Activated CD8-positive, alpha-beta memory T cell treated with anti-CD3 and anti-CD28 coated beads, Interleukin-2, amount 10 ng/mL, durations not matched to agents 7 days and 5 days (primary cell): ENCODE data around the gene ADCYAP1R1. TPM values are rescaled to one million over a fixed set of nuclear protein-coding genes. Genes with fewer than 3 reads are reported as not detected.
A peak's percentile ranks its signal among the peaks of the same experiment; 100 is the strongest.

Experiments used
- ATAC-seq: fragments of 150-1000 bp; cut with Tn5 transposase; one replicate; pipeline ENCODE4 v1.10.0; 2021; ENCODE audit warnings: moderate library complexity
- CTCF ChIA-PET: fragments of 350-600 bp; sonication (Branson Sonifier 250); formaldehyde crosslinking; loops from one replicate; lab custom pipeline; 2021; ENCODE audit warnings: antibody characterized with exemption; lab: Charles Lee
- DNase-seq: peaks from one replicate; pipeline ENCODE4 v3.0.0-alpha.2; 2020
- H3K27ac Mint-ChIP-seq: one replicate; pipeline ENCODE4 v1.8.0; 2021; ENCODE audit warnings: mild to moderate bottlenecking, mixed read lengths
- H3K27me3 Mint-ChIP-seq: one replicate; pipeline ENCODE4 v1.8.0; 2021; ENCODE audit warnings: mixed read lengths
- H3K36me3 Mint-ChIP-seq: one replicate; pipeline ENCODE4 v1.8.0; 2021; ENCODE audit warnings: mild to moderate bottlenecking, mixed read lengths
- H3K4me1 Mint-ChIP-seq: one replicate; pipeline ENCODE4 v1.8.0; 2021; ENCODE audit warnings: mixed read lengths
- H3K4me3 Mint-ChIP-seq: one replicate; pipeline ENCODE4 v1.8.0; 2021; ENCODE audit warnings: mild to moderate bottlenecking, moderate library complexity, mixed read lengths
- H3K9me3 Mint-ChIP-seq: one replicate; pipeline ENCODE4 v1.8.0; 2022; ENCODE audit warnings: low read depth, mixed read lengths
- total RNA-seq, 2 experiments: library from RNA; stranded (reverse); gene quantifications; one replicate each; pipeline ENCODE4 v1.2.3, GENCODE V29; 2021

Gene ADCYAP1R1
- not detected for total RNA-seq

DNA sequence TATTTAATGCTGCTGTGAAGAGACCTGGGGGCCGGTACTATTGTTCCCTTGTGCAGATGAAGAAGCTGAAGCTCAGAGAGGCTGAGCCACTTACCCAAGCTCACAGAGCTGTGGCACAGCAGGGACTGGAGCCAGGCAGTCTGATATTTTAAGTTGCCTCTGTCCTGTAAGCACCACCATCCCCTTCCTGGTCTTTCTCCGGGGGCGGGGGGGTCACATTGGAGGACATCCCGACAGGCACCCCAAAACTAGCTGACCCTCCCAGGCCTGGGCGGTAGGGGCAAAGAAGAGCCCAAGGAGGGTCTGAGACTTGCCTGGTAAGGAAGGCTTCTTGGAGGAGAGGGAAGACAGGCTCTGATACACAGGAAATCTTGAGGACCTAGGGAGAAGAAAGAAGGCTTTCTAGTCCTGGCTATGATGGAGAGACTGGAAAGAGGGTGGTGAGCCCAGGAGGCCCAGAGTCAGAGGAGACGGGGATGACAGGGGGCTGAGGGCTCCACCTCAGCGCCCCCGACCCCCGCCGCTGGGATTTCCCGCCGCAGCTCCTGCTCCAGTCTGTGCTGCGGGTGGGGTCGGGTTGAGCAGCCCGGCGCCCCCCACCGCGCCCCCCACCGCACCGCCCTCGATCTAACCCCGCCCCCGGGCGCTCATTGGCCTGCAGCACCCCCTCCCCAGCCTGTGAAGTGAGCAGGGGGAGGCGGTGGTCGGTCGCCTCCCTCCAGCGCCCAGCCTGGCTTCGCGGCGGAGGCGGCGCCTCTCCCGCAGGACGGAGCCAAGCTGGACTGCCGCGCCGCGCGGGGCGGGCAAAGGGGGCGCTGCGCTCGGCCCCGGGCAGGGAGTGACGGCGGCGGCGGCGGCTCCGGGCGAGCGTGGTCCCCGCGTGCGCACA lies at the start of gene ADCYAP1R1:
TSS of gene ADCYAP1R1 (plus strand) at position 711 of the 889 bp plus-strand sequence. CDS start 10,957 bp downstream, outside the sequence.
- peak; percentile 23 for ATAC-seq
- CTCF ChIA-PET, result no interaction called here
- H3K27me3 Mint-ChIP-seq, result peaks cover 42% of the 10 kb centered on the region
- DNase-seq, result no peak
- H3K4me3 Mint-ChIP-seq, result no peak within 1 kb of the TSS
- H3K36me3 Mint-ChIP-seq, result no peaks in the 10 kb centered on the region
- H3K9me3 Mint-ChIP-seq, result no peaks in the 10 kb centered on the region
- no peaks in the 10 kb centered on the region for H3K4me1 Mint-ChIP-seq
- no peak within 1 kb of the TSS for H3K27ac Mint-ChIP-seq

DNA sequence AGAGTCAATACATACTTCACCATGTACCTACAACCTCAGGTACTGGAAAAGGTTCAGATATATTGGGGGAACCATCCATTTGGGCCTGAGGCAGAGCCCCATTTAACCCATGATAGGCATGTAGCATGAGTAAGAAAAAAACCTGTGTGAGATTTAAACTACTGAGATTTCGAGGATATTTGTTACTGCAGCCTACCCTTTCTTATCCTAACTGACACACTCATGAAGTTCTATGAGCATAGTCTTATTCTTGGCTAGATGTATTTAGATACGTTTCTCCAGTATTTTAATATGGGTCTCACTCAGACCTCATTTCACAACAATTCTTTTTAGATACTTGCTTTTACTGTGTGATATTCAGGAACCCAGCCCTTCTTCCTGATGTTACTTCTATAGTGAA lies 49.0 kb upstream of the ADCYAP1R1 start:
- Mint-ChIP-seq H3K27ac (no peak overlapping the region), H3K4me1 (no peaks in the 10 kb centered on the region)
- CTCF ChIA-PET, result no interaction called here

DNA sequence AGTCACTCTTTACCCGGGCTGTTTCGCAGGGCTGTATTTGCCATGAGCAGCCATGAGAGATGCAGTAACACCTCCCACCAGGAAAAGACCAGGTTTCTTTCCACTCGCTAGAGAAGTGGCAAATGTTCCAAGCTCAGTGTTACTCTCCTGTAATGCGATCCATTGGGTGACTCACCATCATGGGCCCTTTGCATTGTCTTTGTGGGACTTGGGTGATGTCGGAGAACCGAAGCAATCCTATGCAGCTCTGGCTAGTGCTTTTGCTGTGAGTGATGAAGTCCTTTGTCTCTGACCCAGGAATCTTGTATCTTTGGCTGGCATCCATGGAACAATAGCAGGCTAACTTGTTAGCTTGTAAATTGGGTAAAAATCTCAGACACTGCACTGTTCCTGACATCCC lies 48.4 kb upstream of the ADCYAP1R1 start:
- Mint-ChIP-seq H3K4me1 (no peaks in the 10 kb centered on the region), H3K4me3 (no peak overlapping the region), H3K27ac (no peak overlapping the region), H3K27me3 (peaks cover 3% of the 10 kb centered on the region), H3K9me3 (no peaks in the 10 kb centered on the region), H3K36me3 (no peaks in the 10 kb centered on the region)
- DNase-seq, result no peak
- no peak for ATAC-seq
- CTCF ChIA-PET, result no interaction called here

More for the DNA sequence above, 49.0 kb upstream of the ADCYAP1R1 start:
- Mint-ChIP-seq H3K36me3 (no peaks in the 10 kb centered on the region), H3K4me3 (no peak overlapping the region), H3K27me3 (no peaks in the 10 kb centered on the region), H3K9me3 (no peaks in the 10 kb centered on the region)
- DNase-seq, result no peak
- ATAC-seq, result no peak

DNA sequence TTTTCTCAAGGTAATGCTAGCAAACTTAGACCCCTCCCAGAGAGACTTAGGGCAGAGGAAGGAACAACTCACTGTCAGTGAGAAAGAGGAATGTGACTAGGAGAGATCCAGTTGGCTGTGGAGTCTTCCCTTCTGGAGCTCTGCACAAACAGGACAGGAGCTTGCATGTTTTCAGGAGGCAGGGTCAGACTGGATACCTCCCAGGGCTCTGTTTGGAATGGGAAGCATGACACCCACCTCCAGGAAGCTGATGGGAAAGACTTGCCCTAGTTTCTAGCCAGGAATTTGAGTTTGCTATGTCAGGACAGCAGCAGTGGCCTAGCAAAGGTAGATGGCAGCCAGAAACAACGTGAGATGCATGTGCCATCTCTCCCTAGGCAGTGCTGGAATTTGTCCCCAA lies 47.7 kb upstream of the ADCYAP1R1 start:
- peaks cover 9% of the 10 kb centered on the region for H3K27me3 Mint-ChIP-seq
- ATAC-seq (no peak), DNase-seq (no peak)
- no peak overlapping the region for H3K27ac Mint-ChIP-seq
- CTCF ChIA-PET, result no interaction called here
- H3K9me3 Mint-ChIP-seq, result no peaks in the 10 kb centered on the region
- no peak overlapping the region for H3K4me3 Mint-ChIP-seq
- H3K36me3 Mint-ChIP-seq, result no peaks in the 10 kb centered on the region
- H3K4me1 Mint-ChIP-seq, result no peaks in the 10 kb centered on the region

DNA sequence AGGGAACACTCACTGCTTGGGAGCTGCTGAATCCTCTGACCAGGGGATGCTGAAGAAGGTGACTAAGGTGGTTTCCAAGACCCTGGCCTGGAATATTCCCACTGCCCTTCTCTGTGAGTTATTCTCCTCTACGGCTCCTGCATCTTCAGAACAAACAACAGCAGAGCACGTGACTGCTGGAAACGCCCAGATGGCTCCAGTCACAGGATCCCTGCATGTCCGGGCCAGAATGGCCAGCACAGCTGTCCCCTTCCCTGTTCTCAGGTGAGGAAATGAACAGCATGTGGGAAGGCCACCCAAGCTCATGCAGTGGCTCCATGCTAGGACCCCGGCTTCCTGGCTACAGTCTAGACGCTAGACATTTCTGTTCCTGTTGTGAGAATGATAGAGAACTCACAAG lies 45.3 kb upstream of the ADCYAP1R1 start:
- CTCF ChIA-PET, result no interaction called here
- H3K4me3 Mint-ChIP-seq, result no peak overlapping the region
- H3K27me3 Mint-ChIP-seq, result peaks cover 25% of the 10 kb centered on the region
- H3K27ac Mint-ChIP-seq, result no peak overlapping the region
- no peaks in the 10 kb centered on the region for H3K4me1 Mint-ChIP-seq
- H3K36me3 Mint-ChIP-seq, result peaks cover 1% of the 10 kb centered on the region
- ATAC-seq, result no peak
- no peaks in the 10 kb centered on the region for H3K9me3 Mint-ChIP-seq
- no peak for DNase-seq

DNA sequence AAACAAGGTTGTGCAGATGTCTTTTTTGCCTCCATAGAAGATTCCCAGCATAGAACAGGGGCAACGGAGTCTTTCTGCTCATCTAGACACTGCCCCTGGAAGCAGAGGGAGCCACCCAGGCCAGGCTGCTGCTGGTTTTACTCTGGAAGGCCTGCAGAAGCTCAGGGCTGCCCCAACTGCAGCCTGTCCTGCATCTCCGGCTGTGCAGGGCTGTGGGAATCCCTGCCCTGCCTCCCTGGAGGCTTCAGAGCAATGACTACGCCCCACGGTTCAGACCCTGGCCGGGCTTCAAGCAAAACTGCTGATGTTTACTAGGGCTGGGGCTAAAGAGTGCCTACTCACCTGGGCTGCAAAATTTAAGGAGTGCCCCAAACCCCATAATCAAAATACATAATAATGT lies 44.5 kb upstream of the ADCYAP1R1 start:
- H3K4me1 Mint-ChIP-seq, result no peaks in the 10 kb centered on the region
- no peak overlapping the region for H3K27ac Mint-ChIP-seq
- CTCF ChIA-PET, result no interaction called here
- peaks cover 1% of the 10 kb centered on the region for H3K36me3 Mint-ChIP-seq
- H3K9me3 Mint-ChIP-seq, result no peaks in the 10 kb centered on the region
- ATAC-seq, result no peak
- H3K4me3 Mint-ChIP-seq, result no peak overlapping the region
- H3K27me3 Mint-ChIP-seq, result peaks cover 25% of the 10 kb centered on the region
- no peak for DNase-seq

DNA sequence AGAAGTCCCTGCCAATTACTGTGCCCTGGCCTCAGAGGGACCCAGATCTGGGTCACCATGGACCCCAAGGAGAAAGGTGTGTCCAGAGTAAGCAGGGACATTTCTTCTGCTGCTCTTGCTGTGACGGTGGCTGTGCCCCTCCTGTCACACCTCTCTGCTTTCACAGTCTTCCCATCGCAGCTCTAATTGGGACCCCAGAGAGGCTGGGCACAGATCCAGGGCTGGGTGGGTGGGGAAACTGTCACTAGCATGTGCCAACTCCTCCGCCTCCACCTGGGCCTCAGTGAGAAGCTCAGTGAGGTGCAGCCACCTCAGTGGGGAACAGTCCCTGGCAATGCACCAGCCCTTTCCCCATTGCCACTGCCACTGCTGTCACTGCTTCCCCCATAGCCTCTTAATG lies 37.3 kb upstream of the ADCYAP1R1 start:
- Mint-ChIP-seq H3K4me1 (peaks cover 12% of the 10 kb centered on the region), H3K27me3 (peaks cover 16% of the 10 kb centered on the region), H3K36me3 (peaks cover 1% of the 10 kb centered on the region), H3K4me3 (no peak overlapping the region), H3K27ac (no peak overlapping the region), H3K9me3 (no peaks in the 10 kb centered on the region)
- no peak for ATAC-seq
- CTCF ChIA-PET, result no interaction called here
- DNase-seq, result no peak

DNA sequence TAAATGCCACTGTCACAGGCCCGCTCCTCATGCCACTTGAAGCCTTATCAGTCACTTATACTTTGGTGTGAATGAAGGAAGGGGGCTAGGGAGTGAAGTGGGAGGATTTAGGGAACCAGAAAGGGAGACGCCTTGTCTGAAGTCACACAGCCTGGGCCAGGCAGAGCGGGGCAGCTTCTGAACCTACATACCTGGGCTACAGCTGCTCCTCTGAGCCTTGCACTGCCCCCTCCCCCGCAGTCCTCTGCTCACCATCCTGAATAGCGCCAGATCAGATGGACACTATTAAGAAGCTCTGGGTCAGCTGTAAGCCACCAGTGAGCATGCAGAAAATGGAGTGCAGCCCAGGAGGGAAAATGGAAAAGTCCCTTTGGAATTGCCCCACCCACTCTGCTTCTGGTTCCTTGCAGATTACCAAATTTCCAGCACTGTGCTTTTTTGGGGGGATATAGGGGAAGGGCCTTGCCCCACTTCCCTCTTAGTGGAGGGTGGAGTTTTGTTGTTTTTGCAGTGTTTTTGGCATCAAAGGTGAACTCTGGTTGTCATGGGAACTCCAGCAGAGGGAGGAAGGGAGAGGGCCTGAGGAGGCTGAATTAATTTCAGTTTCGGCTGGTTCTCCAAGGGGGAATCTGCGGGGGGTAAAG lies 35.0 kb upstream of the ADCYAP1R1 start:
- ATAC-seq (no peak), DNase-seq (no peak)
- no peak overlapping the region for H3K4me3 Mint-ChIP-seq
- no peaks in the 10 kb centered on the region for H3K36me3 Mint-ChIP-seq
- CTCF ChIA-PET, result no interaction called here
- H3K27me3 Mint-ChIP-seq, result peaks cover 4% of the 10 kb centered on the region
- H3K4me1 Mint-ChIP-seq, result peaks cover 19% of the 10 kb centered on the region
- H3K27ac Mint-ChIP-seq, result no peak overlapping the region
- H3K9me3 Mint-ChIP-seq, result no peaks in the 10 kb centered on the region

DNA sequence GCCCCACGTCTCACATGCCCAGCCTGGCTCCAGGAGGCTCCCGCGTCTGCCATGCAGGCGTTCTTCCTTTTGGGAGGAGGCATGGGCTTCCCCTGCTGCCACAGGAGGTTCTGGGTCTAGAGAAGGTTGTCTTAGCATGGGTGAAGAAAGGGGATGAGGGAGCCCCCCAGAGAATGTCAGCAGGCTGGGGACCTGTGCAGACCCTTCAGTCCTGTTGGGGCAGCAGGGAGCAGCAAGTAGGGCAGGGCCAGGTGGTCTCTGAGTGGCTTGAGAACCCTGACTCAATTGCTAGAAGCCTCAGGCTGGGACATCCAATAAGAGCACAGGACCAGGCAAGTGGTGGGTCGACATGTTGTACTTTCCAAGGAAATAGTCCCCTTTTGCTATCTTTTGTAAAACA lies 34.4 kb upstream of the ADCYAP1R1 start:
- Mint-ChIP-seq H3K27ac (no peak overlapping the region), H3K27me3 (peaks cover 4% of the 10 kb centered on the region), H3K4me3 (no peak overlapping the region), H3K36me3 (no peaks in the 10 kb centered on the region), H3K9me3 (no peaks in the 10 kb centered on the region), H3K4me1 (peaks cover 19% of the 10 kb centered on the region)
- DNase-seq (no peak), ATAC-seq (no peak)
- CTCF ChIA-PET, result no interaction called here

DNA sequence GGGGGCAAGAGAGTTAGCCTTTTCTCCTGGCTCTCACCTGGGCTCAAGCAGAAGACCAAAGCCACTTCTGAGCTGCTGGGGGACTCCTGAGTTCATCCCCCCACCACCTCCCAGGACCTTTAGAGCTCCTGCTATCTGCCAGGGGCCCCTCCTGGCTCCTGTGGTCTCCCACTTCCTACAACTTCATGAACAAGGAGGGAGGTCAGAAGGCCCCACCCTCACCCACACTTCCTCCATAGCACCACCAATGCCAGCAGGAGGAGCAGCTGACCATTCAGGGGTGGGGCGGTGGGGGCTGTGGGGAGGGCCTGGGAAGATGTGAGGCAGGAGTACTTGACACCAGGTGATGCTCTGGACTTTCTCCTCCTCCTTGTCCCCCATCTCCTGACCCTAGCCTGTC lies 32.6 kb upstream of the ADCYAP1R1 start:
- H3K9me3 Mint-ChIP-seq, result peaks cover 2% of the 10 kb centered on the region
- peaks cover 2% of the 10 kb centered on the region for H3K36me3 Mint-ChIP-seq
- ATAC-seq (peak; percentile 59), DNase-seq (peak; percentile 44)
- no peaks in the 10 kb centered on the region for H3K27me3 Mint-ChIP-seq
- H3K4me3 Mint-ChIP-seq, result no peak overlapping the region
- peaks cover 33% of the 10 kb centered on the region for H3K4me1 Mint-ChIP-seq
- CTCF ChIA-PET, result no interaction called here
- H3K27ac Mint-ChIP-seq, result peak overlapping the region; percentile 2

DNA sequence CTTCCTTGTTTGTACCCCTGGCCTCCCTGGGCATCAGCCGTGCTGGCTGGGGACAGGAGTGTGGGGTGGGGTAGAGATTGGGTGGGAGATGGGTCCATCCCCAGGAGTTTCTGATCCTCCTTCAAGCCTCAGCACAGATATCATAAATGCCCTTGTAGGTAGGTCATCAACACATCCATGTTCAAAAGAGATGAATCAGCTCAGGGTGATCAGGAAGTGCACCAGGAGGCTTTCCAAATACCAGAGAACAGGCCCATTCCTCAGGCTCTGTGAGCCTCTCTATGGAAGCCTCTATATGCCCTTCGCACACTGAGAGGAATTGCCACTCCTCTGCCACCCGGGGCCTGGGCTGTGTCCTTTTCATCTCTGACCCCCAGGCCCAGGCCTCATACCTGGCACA lies 31.9 kb upstream of the ADCYAP1R1 start:
- CTCF ChIA-PET, result no interaction called here

DNA sequence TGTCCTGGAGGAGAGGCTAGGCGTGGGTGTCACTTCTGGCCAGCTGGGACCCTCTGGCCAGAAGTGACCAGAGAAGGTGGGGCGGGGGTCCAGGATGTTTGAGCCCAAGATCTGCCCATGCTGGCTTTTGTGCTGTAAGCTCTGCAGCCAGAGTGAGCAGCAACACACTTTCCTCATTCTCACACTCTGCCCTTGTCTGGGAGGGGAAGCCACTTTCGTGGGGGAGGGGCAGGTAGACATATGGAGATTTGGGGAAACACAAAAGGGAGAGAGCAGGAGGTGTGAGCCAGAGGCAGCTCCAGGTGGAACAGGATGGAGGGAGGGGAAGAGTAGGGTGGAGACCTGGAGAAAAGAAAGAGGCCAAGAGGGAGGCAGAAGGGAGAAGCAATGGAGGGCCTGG lies 31.5 kb upstream of the ADCYAP1R1 start:
- CTCF ChIA-PET, result interaction anchor here (1.0 kb wide), 2 partner anchors 8 to 102 kb away, joined by 3 read pairs; no protein-coding TSS in a partner anchor
- DNase-seq (no peak), ATAC-seq (no peak)
- H3K27ac Mint-ChIP-seq, result no peak overlapping the region
- peaks cover 38% of the 10 kb centered on the region for H3K4me1 Mint-ChIP-seq
- peaks cover 2% of the 10 kb centered on the region for H3K36me3 Mint-ChIP-seq
- H3K27me3 Mint-ChIP-seq, result no peaks in the 10 kb centered on the region
- H3K4me3 Mint-ChIP-seq, result no peak overlapping the region
- H3K9me3 Mint-ChIP-seq, result peaks cover 2% of the 10 kb centered on the region

More for the DNA sequence above, 31.9 kb upstream of the ADCYAP1R1 start:
- peaks cover 2% of the 10 kb centered on the region for H3K36me3 Mint-ChIP-seq
- no peak overlapping the region for H3K4me3 Mint-ChIP-seq
- H3K27me3 Mint-ChIP-seq, result no peaks in the 10 kb centered on the region
- no peak for ATAC-seq
- H3K27ac Mint-ChIP-seq, result no peak overlapping the region
- DNase-seq, result no peak
- peaks cover 2% of the 10 kb centered on the region for H3K9me3 Mint-ChIP-seq
- peaks cover 38% of the 10 kb centered on the region for H3K4me1 Mint-ChIP-seq

DNA sequence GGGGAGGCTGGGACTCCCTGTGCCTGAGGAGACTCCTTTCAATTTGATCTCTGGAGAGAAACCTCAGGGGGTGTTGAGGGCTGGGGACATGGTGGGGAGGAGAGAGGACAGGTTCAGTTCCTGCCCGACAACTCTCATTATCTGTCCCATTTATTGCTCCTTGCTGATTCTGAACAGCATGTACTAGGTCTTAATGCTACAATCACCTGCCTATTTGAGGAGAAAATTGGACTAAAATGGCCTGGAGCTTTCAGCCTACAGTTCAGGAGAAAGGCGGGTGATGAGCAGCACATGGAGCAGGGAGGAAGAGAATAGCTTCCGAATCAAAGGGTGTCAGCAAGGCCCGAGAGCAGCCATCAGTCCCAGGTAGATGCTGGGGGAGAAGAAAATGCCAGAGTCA lies 30.0 kb upstream of the ADCYAP1R1 start:
- H3K27ac Mint-ChIP-seq, result no peak overlapping the region
- DNase-seq (no peak), ATAC-seq (no peak)
- H3K9me3 Mint-ChIP-seq, result peaks cover 2% of the 10 kb centered on the region
- H3K27me3 Mint-ChIP-seq, result no peaks in the 10 kb centered on the region
- peaks cover 2% of the 10 kb centered on the region for H3K36me3 Mint-ChIP-seq
- CTCF ChIA-PET, result no interaction called here
- peaks cover 38% of the 10 kb centered on the region for H3K4me1 Mint-ChIP-seq
- H3K4me3 Mint-ChIP-seq, result no peak overlapping the region

DNA sequence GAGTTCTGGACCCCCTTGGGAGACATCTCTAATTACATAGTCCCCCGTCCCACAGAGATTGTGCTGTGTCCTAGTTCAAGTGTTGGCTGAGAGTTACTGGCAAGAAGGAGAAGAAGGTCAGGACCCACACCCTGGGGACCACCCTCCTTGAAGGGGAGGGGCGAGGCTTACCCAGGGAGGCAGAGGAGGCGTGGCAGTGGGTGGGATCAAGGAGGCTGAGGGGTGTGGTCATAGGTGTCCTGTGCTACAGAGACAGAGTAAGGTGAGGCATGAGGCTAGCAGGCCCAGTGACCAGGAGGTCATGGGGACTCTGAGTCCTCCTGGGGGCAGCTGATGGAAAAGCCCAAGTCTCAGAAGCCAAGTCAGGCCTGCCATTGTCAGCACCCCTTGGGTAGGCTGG lies 29.4 kb upstream of the ADCYAP1R1 start:
- ATAC-seq, result no peak
- Mint-ChIP-seq H3K36me3 (peaks cover 2% of the 10 kb centered on the region), H3K9me3 (peaks cover 2% of the 10 kb centered on the region), H3K27ac (no peak overlapping the region), H3K4me1 (peaks cover 38% of the 10 kb centered on the region), H3K27me3 (no peaks in the 10 kb centered on the region), H3K4me3 (no peak overlapping the region)
- CTCF ChIA-PET, result interaction anchor here (1.2 kb wide), 1 partner anchor 39 kb away, joined by 4 read pairs; no protein-coding TSS in a partner anchor
- DNase-seq, result no peak
